IMR-90 (cell line): ENCODE measurements around the gene DOCK7. TPM values are rescaled to one million over a fixed set of nuclear protein-coding genes. Genes with fewer than 3 reads are reported as not detected.
A peak's percentile ranks its signal among the peaks of the same experiment; 100 is the strongest.

Experiments
- ATAC-seq: fragments of 200-7000 bp; cut with Tn5 transposase; 2 replicates; pipeline ENCODE4 v1.9.1; 2020; ENCODE audit warnings: low read depth, mild to moderate bottlenecking, moderate library complexity
- BruUV-seq: library from RNA; stranded (reverse); fragments of 400-500 nt; replicated peaks from 2 replicates; lab custom pipeline; 2021; lab: Mats Ljungman, UMichigan
- CTCF ChIA-PET: fragments of 300-600 bp; formaldehyde crosslinking; extraction: SDS; loops from one replicate; lab custom pipeline; 2021; ENCODE audit warnings: antibody characterized with exemption; lab: Yijun Ruan, JAX
- POLR2A ChIA-PET: fragments of 300-600 bp; sonication (Branson Sonifier 250); formaldehyde crosslinking; loops from one replicate; lab custom pipeline; 2022; ENCODE audit warnings: antibody characterized with exemption; ENCODE audit not compliant: unreplicated experiment; lab: Charles Lee
- DNase-seq: peaks from one replicate; pipeline ENCODE4 v3.0.0; 2013
- H2AFZ ChIP-seq: replicated peaks from 2 replicates; pipeline ENCODE3; 2013; ENCODE audit warnings: low read length, mild to moderate bottlenecking; ENCODE audit not compliant: poor library complexity
- H2AK5ac ChIP-seq: 2 replicates; pipeline ENCODE4 v1.6.1; 2013; ENCODE audit warnings: low read depth, low read length, inconsistent platforms
- H2AK9ac ChIP-seq: replicated peaks from 2 replicates; pipeline ENCODE3; 2013; ENCODE audit warnings: mild to moderate bottlenecking, low read depth, low read length, moderate library complexity; ENCODE audit not compliant: poor library complexity
- H2BK120ac ChIP-seq: 2 replicates; pipeline ENCODE4 v1.6.1; 2013; ENCODE audit warnings: low read depth, low read length, inconsistent platforms
- H2BK15ac ChIP-seq: 3 replicates; pipeline ENCODE4 v1.6.1; 2013; ENCODE audit warnings: low read depth, low read length, inconsistent platforms
- H2BK20ac ChIP-seq: 2 replicates; pipeline ENCODE4 v1.6.1; 2013; ENCODE audit warnings: low read depth, mild to moderate bottlenecking, inconsistent platforms, low read length, moderate library complexity
- H2BK5ac ChIP-seq: 2 replicates; pipeline ENCODE4 v1.6.1; 2013; ENCODE audit warnings: mild to moderate bottlenecking, low read depth, low read length, inconsistent platforms; ENCODE audit not compliant: poor library complexity, severe bottlenecking
- H3K14ac ChIP-seq: replicated peaks from 2 replicates; pipeline ENCODE4 v1.6.1; 2013; ENCODE audit warnings: low read depth, low read length, inconsistent platforms
- H3K18ac ChIP-seq: 2 replicates; pipeline ENCODE4 v1.6.1; 2013; ENCODE audit warnings: low read depth, low read length, control low read depth
- H3K23ac ChIP-seq: 2 replicates; pipeline ENCODE4 v1.6.1; 2013; ENCODE audit warnings: low read depth, low read length, inconsistent platforms
- H3K27ac ChIP-seq: 2 replicates; pipeline ENCODE4 v1.5.1; 2013; ENCODE audit warnings: mild to moderate bottlenecking, control low read depth, low read length; ENCODE audit not compliant: insufficient read depth
- H3K27me3 ChIP-seq: 2 replicates; pipeline ENCODE4 v1.6.1; 2013; ENCODE audit warnings: low read length; ENCODE audit not compliant: control insufficient read depth, insufficient read depth
- H3K36me3 ChIP-seq: 2 replicates; pipeline ENCODE4 v1.6.1; 2013; ENCODE audit warnings: low read length, mixed read lengths; ENCODE audit not compliant: control insufficient read depth, insufficient read depth
- H3K4ac ChIP-seq: 2 replicates; pipeline ENCODE4 v1.6.1; 2013; ENCODE audit warnings: low read depth, low read length, inconsistent platforms
- H3K4me1 ChIP-seq: 2 replicates; pipeline ENCODE4 v1.6.1; 2013; ENCODE audit warnings: low read length, mixed read lengths; ENCODE audit not compliant: control insufficient read depth, insufficient read depth
- H3K4me2 ChIP-seq: 2 replicates; pipeline ENCODE4 v1.6.1; 2013; ENCODE audit warnings: low read depth, mild to moderate bottlenecking, control low read depth, low read length, moderate library complexity
- H3K4me3 ChIP-seq: 2 replicates; pipeline ENCODE4 v1.5.1; 2013; ENCODE audit warnings: low read depth, mild to moderate bottlenecking, control low read depth, low read length, moderate library complexity; ENCODE audit not compliant: insufficient read depth
- H3K56ac ChIP-seq: 2 replicates; pipeline ENCODE4 v1.6.1; 2013; ENCODE audit warnings: low read length, inconsistent platforms; ENCODE audit not compliant: insufficient read depth; ENCODE audit errors: extremely low read depth
- H3K79me1 ChIP-seq, 2 experiments: 2 replicates each; pipeline ENCODE4 v1.6.1; 2013; ENCODE audit warnings: low read length in 2 of 2, inconsistent platforms in 1 of 2, low read depth in 1 of 2
- H3K9ac ChIP-seq: 2 replicates; pipeline ENCODE4 v1.6.1; 2013; ENCODE audit warnings: low read depth, low read length, control low read depth
- H3K9me1 ChIP-seq: 2 replicates; pipeline ENCODE4 v1.6.1; 2013; ENCODE audit warnings: low read length, inconsistent platforms; ENCODE audit not compliant: insufficient read depth
- H3K9me3 ChIP-seq: 2 replicates; pipeline ENCODE4 v1.6.1; 2013; ENCODE audit warnings: low read length; ENCODE audit not compliant: control insufficient read depth, insufficient read depth
- H4K20me1 ChIP-seq: 2 replicates; pipeline ENCODE4 v1.6.1; 2013; ENCODE audit warnings: low read length, inconsistent platforms; ENCODE audit not compliant: insufficient read depth
- H4K5ac ChIP-seq: 2 replicates; pipeline ENCODE4 v1.6.1; 2013; ENCODE audit warnings: mild to moderate bottlenecking, low read depth, low read length, control low read depth
- H4K8ac ChIP-seq, 2 experiments: 2 replicates each; pipeline ENCODE4 v1.6.1; 2013; ENCODE audit warnings: low read depth in 2 of 2, low read length in 2 of 2, control low read depth in 1 of 2, inconsistent platforms in 1 of 2
- H4K91ac ChIP-seq: 2 replicates; pipeline ENCODE4 v1.6.1; 2013; ENCODE audit warnings: low read depth, low read length, inconsistent platforms; ENCODE audit not compliant: insufficient read depth
- CEBPB ChIP-seq: IDR thresholded peaks from 2 replicates; pipeline ENCODE4 v1.6.1; 2012; ENCODE audit warnings: low read depth, low read length, improper control_type of control experiment
- CHD1 ChIP-seq: IDR thresholded peaks from 2 replicates; pipeline ENCODE4 v1.6.1; 2012; ENCODE audit warnings: low read depth, low read length, improper control_type of control experiment
- CTCF ChIP-seq: conservative IDR thresholded peaks from 2 replicates; pipeline ENCODE4 v1.5.1; 2012; ENCODE audit warnings: mild to moderate bottlenecking, low read depth, low read length, improper control_type of control experiment
- ELK1 ChIP-seq: fragments of 150-350 bp; IDR thresholded peaks from 2 replicates; pipeline ENCODE4 v1.6.1; 2016; ENCODE audit warnings: low read depth, mild to moderate bottlenecking, low read length, moderate library complexity, borderline replicate concordance
- FOS ChIP-seq: fragments of 150-350 bp; IDR thresholded peaks from 2 replicates; pipeline ENCODE4 v1.6.1; 2016; ENCODE audit warnings: low read depth, low read length
- MAZ ChIP-seq: IDR thresholded peaks from 2 replicates; pipeline ENCODE4 v1.6.1; 2012; ENCODE audit warnings: low read depth, mild to moderate bottlenecking, low read length, improper control_type of control experiment, moderate library complexity, borderline replicate concordance
- MXI1 ChIP-seq: IDR thresholded peaks from 2 replicates; pipeline ENCODE4 v1.6.1; 2012; ENCODE audit warnings: low read depth, mild to moderate bottlenecking, low read length, moderate library complexity, borderline replicate concordance
- NFE2L2 ChIP-seq: fragments of 150-350 bp; IDR thresholded peaks from 2 replicates; pipeline ENCODE4 v1.6.1; 2016; ENCODE audit warnings: low read depth, mild to moderate bottlenecking, low read length
- POLR2A ChIP-seq: IDR thresholded peaks from 2 replicates; pipeline ENCODE4 v1.6.1; 2012; ENCODE audit warnings: mild to moderate bottlenecking, low read depth, low read length
- RAD21 ChIP-seq: IDR thresholded peaks from 2 replicates; pipeline ENCODE4 v1.6.1; 2012; ENCODE audit warnings: low read length, improper control_type of control experiment
- RCOR1 ChIP-seq: IDR thresholded peaks from 2 replicates; pipeline ENCODE4 v1.6.1; 2012; ENCODE audit warnings: mild to moderate bottlenecking, low read length, improper control_type of control experiment; ENCODE audit not compliant: insufficient replicate concordance
- RFX5 ChIP-seq: IDR thresholded peaks from 2 replicates; pipeline ENCODE4 v1.8.0; 2012; ENCODE audit warnings: low read depth, mild to moderate bottlenecking, low read length, moderate library complexity
- SMC3 ChIP-seq: fragments of 150-350 bp; IDR thresholded peaks from 2 replicates; pipeline ENCODE4 v1.6.1; 2016; ENCODE audit warnings: low read depth, mild to moderate bottlenecking, antibody characterized with exemption, low read length, moderate library complexity
- dilution Hi-C: fragments of 300-500 bp; cut with HindIII; formaldehyde crosslinking; loops from one replicate; pipeline ENCODE4 v1.14.3; 2018; ENCODE audit warnings: low sequenced_read_pairs; ENCODE audit not compliant: unreplicated experiment
- in situ Hi-C: fragments of 300-500 bp; cut with MboI; formaldehyde crosslinking; loops from 3 replicates; pipeline ENCODE4 v1.14.3; 2019; ENCODE audit warnings: low sequenced_read_pairs, inconsistent platforms, mixed read lengths
- intact Hi-C: fragments of 100-400 bp; cut with micrococcal nuclease; formaldehyde crosslinking; loops from 2 replicates; pipeline ENCODE4 v1.10.0; 2022
- polyA plus RNA-seq, 3 experiments: library from polyadenylated mRNA; depleted of rRNA; stranded (reverse); fragments of >200 nt; gene quantifications; 2 replicates each; pipeline ENCODE4 v1.2.3, GENCODE V29; 2012; ENCODE audit warnings: low replicate concordance in 1 of 3
- total RNA-seq: library from RNA; depleted of rRNA; stranded (reverse); fragments of >200 nt; gene quantifications from 2 replicates; pipeline ENCODE4 v1.2.3, GENCODE V29; 2012

DOCK7 gene
- total and polyA plus RNA-seq, 2 of the 4 experiments (the other 2 are of a cell fraction): 38.0 to 97.7 TPM

GRCh38 chr1:62467092-62467491 is 221.1 kb downstream of the DOCK7 start:
- DNase-seq: peak; percentile 1

More at GRCh38 chr1:62467092-62467491, 221.1 kb downstream of the DOCK7 start:
- Histone ChIP-seq H3K4me2 (no peak overlapping the region), H3K18ac (no peak overlapping the region), H3K9ac (no peak overlapping the region), H3K4me1 (no peaks in the 10 kb centered on the region), H3K4me3 (no peak overlapping the region), H3K27me3 (no peaks in the 10 kb centered on the region), H3K36me3 (peaks cover 20% of the 10 kb centered on the region), H2AK5ac (no peak overlapping the region), H3K9me1 (no peaks in the 10 kb centered on the region; the same call in 1 of the 2 replicates), H4K91ac (no peak overlapping the region), H2BK120ac (no peak overlapping the region), H2BK15ac (no peak overlapping the region), H3K4ac (no peak overlapping the region), H3K9me3 (no peaks in the 10 kb centered on the region; the same call in 1 of the 2 replicates), H3K27ac (no peak overlapping the region), H4K8ac (no peak overlapping the region), H2BK20ac (no peak overlapping the region), H2AFZ (no peak overlapping the region), H3K23ac (no peak overlapping the region), H3K56ac (no peak overlapping the region), H3K79me1 (no peaks in the 10 kb centered on the region), H4K5ac (no peak overlapping the region), H3K14ac (no peak overlapping the region), H2AK9ac (no peak overlapping the region), H4K20me1 (no peaks in the 10 kb centered on the region), H2BK5ac (no peak overlapping the region)
- dilution Hi-C loops (no loop called here), intact Hi-C loops (no loop called here), in situ Hi-C loops (no loop called here)
- POLR2A ChIA-PET: no interaction called here
- CTCF ChIA-PET: no interaction called here
- no peak for TF ChIP-seq RCOR1
- TF ChIP-seq ELK1: no peak
- TF ChIP-seq MAZ: no peak
- no peak for TF ChIP-seq SMC3
- no peak for TF ChIP-seq RFX5
- TF ChIP-seq NFE2L2: no peak
- no peak for TF ChIP-seq CEBPB
- TF ChIP-seq FOS: no peak
- no peak for TF ChIP-seq CTCF
- TF ChIP-seq CHD1: no peak
- no peak for TF ChIP-seq MXI1
- TF ChIP-seq POLR2A: no peak
- no peak for TF ChIP-seq RAD21
- no TSS peak for BruUV-seq
- ATAC-seq: no peak
